HG03354 (cell line): ENCODE data around the gene ATP11A.
"Not testable (repeated sequence)": the region's sequence is repeated elsewhere in the genome, so short reads cannot be mapped to it uniquely, and the experiment has no call there.

Experiments used
- ATAC-seq: cut with Tn5 transposase; IDR thresholded peaks from one replicate; pipeline ENCODE4 v1.9.1; 2021; ENCODE audit warnings: mild to moderate bottlenecking; ENCODE audit not compliant: unreplicated experiment, poor library complexity, severe bottlenecking

The ATP11A gene

GRCh38 chr13:112828082-112828699, 138.4 kb downstream of the ATP11A start:
- ATAC-seq, result no peak

- no peak for ATAC-seq
Observed at GRCh38 chr13:112828756-112829155, 138.9 kb downstream of the ATP11A start.

- no peak for ATAC-seq
Observed at GRCh38 chr13:112831196-112831595, 141.4 kb downstream of the ATP11A start.

GRCh38 chr13:112831801-112832200, 142.0 kb downstream of the ATP11A start:
- ATAC-seq, result no peak

GRCh38 chr13:112832811-112833210, 143.0 kb downstream of the ATP11A start:
- no peak for ATAC-seq

- no peak for ATAC-seq
Observed at GRCh38 chr13:112833551-112834257, 143.9 kb downstream of the ATP11A start.

- no peak for ATAC-seq
Observed at GRCh38 chr13:112835344-112835743, 145.5 kb downstream of the ATP11A start.

- no peak for ATAC-seq
Observed at GRCh38 chr13:112835796-112836195, 146.0 kb downstream of the ATP11A start.

GRCh38 chr13:112836940-112837339, 147.1 kb downstream of the ATP11A start:
- no peak for ATAC-seq

- ATAC-seq, result no peak
Observed at GRCh38 chr13:112837371-112838037, 147.7 kb downstream of the ATP11A start.

- no peak for ATAC-seq
Observed at GRCh38 chr13:112838038-112838841, 148.4 kb downstream of the ATP11A start.

GRCh38 chr13:112838842-112839117, 148.9 kb downstream of the ATP11A start:
- ATAC-seq, result no peak

- ATAC-seq, result no peak
Observed at GRCh38 chr13:112839356-112840105, 149.7 kb downstream of the ATP11A start.

- no peak for ATAC-seq
Observed at GRCh38 chr13:112840472-112841302, 150.8 kb downstream of the ATP11A start.

GRCh38 chr13:112841303-112842015, 151.6 kb downstream of the ATP11A start:
- ATAC-seq, result not testable (repeated sequence)

GRCh38 chr13:112842343-112842856, 152.6 kb downstream of the ATP11A start:
- no peak for ATAC-seq

- ATAC-seq, result no peak
Observed at GRCh38 chr13:112842931-112843391, 153.1 kb downstream of the ATP11A start.
